Colon (tissue), 2 donors: Measurements from ENCODE around the gene CPT1C.

Experiments
- FAIRE-seq: peaks from 2 replicates; lab custom pipeline; 2012; peaks lifted over from hg19 to GRCh38; lab: Jason Lieb, UNC
- donor health status: control.
- donor health status: control.

CPT1C gene

GRCh38 chr19:49682274-49682673 lies 8.6 kb upstream of the CPT1C start:
- no peak for FAIRE-seq

GRCh38 chr19:49683814-49684250 lies 7.1 kb upstream of the CPT1C start:
- no peak for FAIRE-seq

DNA sequence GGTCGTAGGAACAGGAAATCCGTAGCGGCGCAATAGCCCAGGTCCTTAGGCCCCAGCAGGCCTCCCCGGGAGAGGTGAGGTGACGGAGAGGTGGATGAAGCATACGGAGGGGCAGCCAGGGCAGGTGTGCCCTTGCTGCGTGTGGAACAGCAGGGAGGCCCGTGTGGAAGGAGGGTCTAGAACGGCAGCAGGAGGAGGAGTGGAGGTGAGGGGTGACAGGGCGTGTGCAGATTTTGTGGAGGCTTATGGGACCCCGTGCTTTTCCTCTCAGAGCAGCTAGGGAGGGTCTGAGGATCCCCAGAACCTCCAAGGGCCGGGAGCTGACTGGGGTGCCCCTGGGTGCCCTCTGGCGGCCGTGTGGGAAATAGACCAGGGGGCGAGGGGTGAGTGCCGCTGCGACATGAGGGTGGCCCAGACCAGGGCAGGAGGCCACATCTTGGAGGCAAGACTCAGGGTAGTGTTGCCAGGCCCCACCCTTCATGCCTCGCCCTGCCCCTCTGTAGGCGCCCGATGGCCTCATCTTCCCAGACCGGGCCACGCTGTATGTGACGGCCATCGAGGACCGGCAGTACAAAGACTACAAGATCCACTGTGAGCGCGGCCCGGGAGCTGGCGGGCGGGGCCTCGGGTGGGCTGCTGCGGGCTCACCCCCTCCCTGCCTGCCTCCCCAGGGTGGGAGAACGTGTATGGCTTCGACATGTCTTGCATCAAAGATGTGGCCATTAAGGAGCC lies 6.5 kb upstream of the CPT1C start:
- no peak for FAIRE-seq

- no peak for FAIRE-seq
Observed at GRCh38 chr19:49684983-49685553, 5.8 kb upstream of the CPT1C start.

GRCh38 chr19:49685845-49686332 lies 5.0 kb upstream of the CPT1C start:
- FAIRE-seq = no peak

GRCh38 chr19:49686503-49687088 lies 4.3 kb upstream of the CPT1C start:
- FAIRE-seq = no peak

DNA sequence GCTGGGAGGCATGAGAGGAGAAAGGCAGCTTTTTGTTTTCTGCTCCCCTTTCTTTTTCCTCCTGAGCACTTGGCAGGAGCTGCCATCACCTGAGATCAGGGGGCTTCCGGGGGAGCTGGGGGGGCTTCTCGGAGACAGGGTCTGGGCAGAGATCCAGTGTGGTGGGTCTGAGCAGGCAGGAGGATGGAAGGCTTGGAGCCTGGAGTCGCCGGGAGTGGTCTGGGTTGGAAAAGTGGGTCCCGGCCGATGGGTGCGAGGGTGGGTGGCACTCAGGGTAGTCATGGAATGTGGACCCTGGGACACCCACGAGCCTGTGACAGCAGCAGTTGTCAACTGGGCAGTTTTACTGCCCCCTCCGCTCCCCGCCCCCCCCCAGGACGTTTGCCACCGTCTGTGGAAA lies 3.8 kb upstream of the CPT1C start:
- FAIRE-seq = no peak

- FAIRE-seq = no peak
Observed at GRCh38 chr19:49687566-49688316, 3.2 kb upstream of the CPT1C start.

GRCh38 chr19:49688531-49689132 lies 2.3 kb upstream of the CPT1C start:
- no peak for FAIRE-seq

DNA sequence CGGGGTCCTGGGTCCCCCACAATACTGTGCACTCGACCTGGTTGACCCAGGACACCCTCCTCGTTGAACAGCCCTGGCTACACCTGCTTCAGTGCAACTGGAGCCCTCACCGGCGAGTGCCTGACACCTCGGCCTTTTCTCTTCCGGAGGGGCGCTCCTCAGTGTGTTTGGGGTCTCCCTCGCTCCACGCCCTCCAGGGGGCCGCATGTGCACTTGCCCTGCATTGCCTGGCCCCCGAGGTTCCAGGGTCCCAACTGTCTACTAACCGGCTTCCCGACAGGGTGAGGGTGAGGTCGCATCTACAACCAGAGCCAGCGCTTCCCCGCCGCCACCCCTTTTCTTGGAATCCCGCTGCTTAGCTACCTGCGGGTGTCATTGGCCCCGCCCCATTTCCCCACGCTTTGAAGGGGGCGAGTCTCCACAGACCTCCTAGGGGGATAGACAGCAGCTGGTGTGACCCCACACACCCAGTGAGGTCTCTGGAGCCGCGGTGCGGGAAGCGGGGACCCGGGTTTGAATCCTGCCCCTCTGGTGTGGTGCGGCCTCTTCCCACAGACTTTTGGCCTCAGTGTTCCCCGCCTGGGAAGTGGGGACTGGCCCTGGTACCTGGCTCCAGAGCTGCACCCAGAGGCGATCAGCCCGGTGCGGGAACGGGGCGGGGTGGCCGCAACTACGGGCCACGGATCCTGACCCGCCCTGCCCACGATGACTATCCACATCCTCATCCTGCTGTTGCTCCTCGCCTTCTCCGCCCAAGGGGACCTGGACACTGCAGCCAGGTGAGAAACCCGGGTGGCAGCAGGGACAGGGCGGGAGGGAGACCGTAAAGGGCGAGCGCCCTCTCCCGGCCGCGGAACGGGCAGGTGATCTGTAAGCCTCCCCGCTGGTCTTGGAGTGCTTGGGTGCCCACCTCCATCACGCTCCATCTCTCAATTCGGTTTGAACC lies 1.5 kb upstream of the CPT1C start, which contains the start of gene ADM5:
TSS of gene ADM5 (plus strand) at position 462 of the 946 bp plus-strand sequence. CDS start at position 706, 244 bp downstream.
- no peak for FAIRE-seq

DNA sequence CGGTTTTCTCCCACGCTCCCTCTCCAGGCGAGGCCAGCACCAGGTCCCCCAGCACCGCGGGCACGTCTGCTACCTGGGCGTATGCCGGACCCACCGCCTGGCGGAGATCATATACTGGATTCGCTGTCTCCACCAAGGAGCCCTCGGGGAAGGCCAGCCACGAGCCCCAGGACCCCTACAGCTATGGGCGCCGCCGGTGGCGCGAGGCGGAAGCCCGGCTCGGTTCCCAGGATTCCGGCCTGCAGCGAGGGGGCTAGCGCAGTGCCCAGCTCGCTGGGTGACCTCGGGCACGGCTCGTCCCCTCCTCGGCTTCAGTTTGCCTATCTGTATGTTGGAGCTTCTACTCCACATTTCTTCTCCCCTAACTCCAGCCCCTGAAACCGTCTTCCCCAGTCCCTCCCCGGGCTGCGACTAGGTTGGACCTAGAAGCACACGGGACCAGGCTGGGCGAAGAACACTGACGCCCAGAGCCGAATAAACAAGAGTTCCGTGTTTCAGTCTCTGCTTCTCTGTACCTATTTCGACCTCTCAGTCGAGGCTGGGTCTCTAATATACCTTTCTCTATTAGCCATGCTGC lies 749 bp upstream of the CPT1C start:
- FAIRE-seq = no peak

DNA sequence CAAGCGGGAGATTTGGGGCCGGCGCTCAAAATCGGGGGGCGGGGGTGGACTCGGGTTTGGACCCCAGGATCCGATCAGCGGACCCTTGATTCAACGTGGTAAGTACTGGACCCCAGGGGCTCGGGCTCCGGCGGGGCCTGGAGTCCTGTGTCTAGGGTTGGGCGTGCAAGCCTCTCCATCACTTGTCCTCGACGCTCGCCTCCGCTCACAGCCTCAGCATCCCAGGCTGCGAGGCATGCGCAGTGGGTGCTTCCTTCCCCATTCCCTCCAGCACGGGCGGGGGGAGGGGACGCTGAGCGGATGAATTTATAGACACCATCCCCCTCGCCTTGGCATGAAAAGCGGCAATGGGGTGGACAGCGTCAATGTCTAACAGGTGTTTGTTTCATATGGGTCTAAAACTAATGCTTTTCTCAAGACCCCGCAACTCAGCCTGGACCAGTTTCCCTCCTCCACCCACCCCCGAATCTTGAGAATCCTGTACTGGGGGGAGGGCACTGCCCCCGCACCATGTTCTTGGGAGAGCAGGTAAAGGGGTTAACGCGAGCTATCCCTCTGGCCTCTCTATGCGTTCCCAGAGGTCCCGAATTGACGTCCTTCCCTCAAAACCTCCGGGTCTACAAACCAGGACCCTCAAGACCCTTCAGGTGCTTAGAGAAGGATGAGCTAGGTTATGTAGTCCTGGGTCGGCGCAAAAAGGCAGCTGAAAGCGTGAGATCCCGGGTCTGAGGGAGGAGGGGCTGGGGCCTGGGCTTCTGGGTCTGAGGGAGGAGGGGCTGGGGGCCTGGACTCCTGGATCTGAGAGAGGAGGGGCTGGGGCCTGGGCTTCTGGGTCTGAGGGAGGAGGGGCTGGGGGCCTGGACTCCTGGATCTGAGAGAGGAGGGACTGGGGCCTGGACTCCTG lies 579 bp downstream of the CPT1C start:
- no peak for FAIRE-seq

DNA sequence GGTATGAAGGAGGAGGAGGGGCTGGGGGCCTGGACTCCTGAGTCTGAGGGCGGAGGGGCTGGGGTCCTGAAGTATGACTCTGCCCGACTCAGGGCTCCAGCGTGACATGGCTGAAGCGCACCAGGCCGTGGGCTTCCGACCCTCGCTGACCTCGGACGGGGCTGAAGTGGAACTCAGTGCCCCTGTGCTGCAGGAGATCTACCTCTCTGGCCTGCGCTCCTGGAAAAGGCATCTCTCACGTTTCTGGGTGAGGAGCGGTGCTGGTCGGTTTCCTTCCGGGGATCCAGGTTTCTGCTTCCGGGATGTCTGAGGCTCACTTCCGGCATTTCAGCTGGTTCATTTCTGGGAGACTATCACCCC lies 1.2 kb downstream of the CPT1C start:
- no peak for FAIRE-seq

GRCh38 chr19:49696115-49696514 lies 5.2 kb downstream of the CPT1C start:
- FAIRE-seq = no peak

DNA sequence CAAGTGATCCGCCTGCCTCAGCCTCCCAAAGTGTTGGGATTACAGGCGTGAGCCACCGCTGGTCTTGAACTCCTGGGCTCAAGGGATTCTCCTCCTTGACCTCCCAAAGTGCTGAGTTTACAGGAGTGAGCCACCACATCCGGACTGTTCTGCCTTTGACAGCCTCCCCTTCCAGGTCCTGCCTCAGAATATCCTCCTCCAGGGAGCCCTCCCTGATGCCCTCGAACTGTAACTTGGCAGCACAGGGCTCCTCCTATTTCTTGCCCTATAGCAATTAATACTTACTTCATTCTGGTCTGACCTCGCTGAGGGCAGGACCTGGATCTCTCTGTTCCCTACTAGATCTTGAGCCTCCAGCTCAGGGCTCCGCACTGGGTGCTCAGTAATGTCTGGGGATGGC lies 5.9 kb downstream of the CPT1C start:
- FAIRE-seq = no peak

DNA sequence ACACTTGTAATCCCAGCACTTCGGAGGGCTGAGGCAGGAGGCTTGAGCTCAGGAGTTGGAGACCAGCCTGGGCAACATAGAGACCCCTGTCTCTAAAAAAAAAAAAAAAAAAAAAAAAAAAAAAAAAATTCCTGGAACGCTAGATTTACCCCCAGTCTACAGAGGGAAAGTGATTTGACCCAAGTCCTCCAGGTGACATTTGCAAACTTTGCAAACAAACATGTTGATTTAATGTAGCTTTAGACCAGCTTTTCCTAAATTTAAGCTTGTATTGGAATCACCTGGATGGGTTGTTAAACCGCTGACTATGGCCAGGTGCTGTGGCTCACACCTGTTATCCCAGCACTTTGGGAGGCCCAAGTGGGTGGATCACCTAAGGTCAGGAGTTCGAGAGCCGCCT lies 8.4 kb downstream of the CPT1C start:
- no peak for FAIRE-seq

DNA sequence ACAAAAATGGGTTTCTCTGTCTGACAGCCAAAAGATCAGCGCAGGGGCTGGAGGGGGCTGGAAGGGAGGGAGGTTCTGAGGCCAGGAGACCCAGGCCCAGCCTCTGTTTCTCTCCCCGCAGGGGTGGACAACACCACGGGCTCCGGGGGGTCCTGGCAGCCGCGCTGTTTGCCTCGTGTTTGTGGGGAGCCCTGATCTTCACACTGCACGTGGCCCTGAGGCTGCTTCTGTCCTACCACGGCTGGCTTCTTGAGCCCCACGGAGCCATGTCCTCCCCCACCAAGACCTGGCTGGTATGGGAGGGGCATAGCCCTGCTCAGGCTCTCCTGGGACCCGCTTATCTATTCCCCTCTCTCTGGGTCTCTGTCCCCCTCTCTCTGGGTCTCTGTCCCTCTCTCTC lies 9.6 kb downstream of the CPT1C start:
- FAIRE-seq = no peak

- FAIRE-seq = no peak
Observed at GRCh38 chr19:49701271-49701786, 10.4 kb downstream of the CPT1C start.

- no peak for FAIRE-seq
Observed at GRCh38 chr19:49704888-49705642, 14.1 kb downstream of the CPT1C start.
